GM12878 (cell line): ENCODE results near the gene EIF1AX. TPM values are rescaled to one million over a fixed set of nuclear protein-coding genes. Genes with fewer than 3 reads are reported as not detected.

Experiments
- ATAC-seq: fragments of 200-7000 bp; cut with Tn5 transposase; 3 replicates; pipeline ENCODE4 v1.9.1; 2020; ENCODE audit warnings: mild to moderate bottlenecking, moderate library complexity
- BruUV-seq: library from RNA; stranded (reverse); fragments of 400-500 nt; replicated peaks from 2 replicates; lab custom pipeline; 2021; lab: Mats Ljungman, UMichigan
- CTCF ChIA-PET: fragments of 300-600 bp; sonication (Branson Sonifier 250); formaldehyde crosslinking; extraction: SDS; loops from one replicate; lab custom pipeline; 2021; ENCODE audit warnings: inconsistent platforms; lab: Yijun Ruan, JAX
- POLR2A ChIA-PET: fragments of 350-600 bp; formaldehyde crosslinking; extraction: SDS; loops from one replicate; lab custom pipeline; 2021; ENCODE audit warnings: inconsistent platforms; lab: Charles Lee
- RAD21 ChIA-PET: fragments of 300-600 bp; sonication (Branson Sonifier 250); formaldehyde crosslinking; loops from one replicate; lab custom pipeline; 2023; ENCODE audit warnings: antibody characterized with exemption; ENCODE audit not compliant: unreplicated experiment; lab: Charles Lee
- SMC1A ChIA-PET: fragments of 300-600 bp; sonication (Branson Sonifier 250); formaldehyde crosslinking; loops from one replicate; lab custom pipeline; 2023; ENCODE audit not compliant: unreplicated experiment, uncharacterized antibody; lab: Charles Lee
- DNase-seq: peaks from one replicate; pipeline ENCODE4 v3.0.0-alpha.2; 2011; ENCODE audit warnings: low read depth, low spot score
- FAIRE-seq: peaks from 3 replicates; lab custom pipeline; 2011; peaks lifted over from hg19 to GRCh38; lab: Jason Lieb, UNC
- H2AFZ ChIP-seq: 2 replicates; pipeline ENCODE4 v1.6.0; 2011; ENCODE audit warnings: low read depth, low read length, control low read depth; ENCODE audit not compliant: control insufficient read depth
- H3K27ac ChIP-seq: 2 replicates; pipeline ENCODE4 v1.5.1; 2011; ENCODE audit warnings: control low read depth; ENCODE audit not compliant: control insufficient read depth, insufficient read depth
- H3K27me3 ChIP-seq, 2 experiments: replicated peaks in 1 of 2; 2 replicates each; pipeline versions ENCODE4 v1.6.0 to v1.6.1; 2011; ENCODE audit warnings: low read length in 1 of 2; ENCODE audit not compliant: control insufficient read depth in 2 of 2, insufficient read depth in 2 of 2
- H3K36me3 ChIP-seq, 2 experiments: 2 replicates each; pipeline ENCODE4 v1.5.1; 2011; ENCODE audit warnings: low read length in 1 of 2; ENCODE audit not compliant: control insufficient read depth in 2 of 2, insufficient read depth in 2 of 2
- H3K4me1 ChIP-seq: 2 replicates; pipeline ENCODE4 v1.6.1; 2011; ENCODE audit warnings: mild to moderate bottlenecking, low read length, moderate library complexity, mixed read lengths; ENCODE audit not compliant: control insufficient read depth, insufficient read depth
- H3K4me2 ChIP-seq: 2 replicates; pipeline ENCODE4 v1.6.0; 2011; ENCODE audit warnings: control low read depth; ENCODE audit not compliant: control insufficient read depth, insufficient read depth
- H3K4me3 ChIP-seq: fragments of 200-600 bp; sonication (generic); 2 replicates; pipeline ENCODE4 v1.5.1; 2016
- H3K79me2 ChIP-seq: 2 replicates; pipeline ENCODE4 v1.6.0; 2011; ENCODE audit warnings: low read length; ENCODE audit not compliant: control insufficient read depth, insufficient read depth
- H3K9ac ChIP-seq: 2 replicates; pipeline ENCODE4 v1.8.0; 2011; ENCODE audit warnings: low read length, control low read depth, mixed read lengths; ENCODE audit not compliant: control insufficient read depth, insufficient read depth
- H3K9me3 ChIP-seq: replicated peaks from 3 replicates; pipeline ENCODE4 v1.5.1; 2011; ENCODE audit warnings: mild to moderate bottlenecking, low read length; ENCODE audit not compliant: control insufficient read depth, insufficient read depth
- H4K20me1 ChIP-seq: 2 replicates; pipeline ENCODE4 v1.6.0; 2011; ENCODE audit not compliant: control insufficient read depth, insufficient read depth
- DPF2 ChIP-seq: fragments of 450-650 bp; IDR thresholded peaks from 2 replicates; pipeline ENCODE4 v1.6.1; 2017; ENCODE audit warnings: mild to moderate bottlenecking
- EGR1 ChIP-seq, 2 experiments: IDR thresholded peaks; 1 replicate in 1 of 2; 2 replicates in 1 of 2; pipeline ENCODE4 v1.6.1; 2011 to 2012; ENCODE audit warnings: low read depth in 2 of 2, low read length in 2 of 2, borderline replicate concordance in 1 of 2, mild to moderate bottlenecking in 1 of 2, moderate library complexity in 1 of 2
- FOXM1 ChIP-seq: IDR thresholded peaks from 2 replicates; pipeline ENCODE4 v1.6.1; 2012; ENCODE audit warnings: low read depth, mild to moderate bottlenecking, inconsistent platforms, low read length, moderate library complexity
- HSF1 ChIP-seq: fragments of 150-350 bp; IDR thresholded peaks from 2 replicates; pipeline ENCODE4 v1.6.1; 2014; ENCODE audit warnings: mild to moderate bottlenecking, low read depth, low read length
- NFIC ChIP-seq: IDR thresholded peaks from 2 replicates; pipeline ENCODE4 v1.6.1; 2012; ENCODE audit warnings: low read depth, mild to moderate bottlenecking, inconsistent platforms, low read length, moderate library complexity
- PML ChIP-seq: IDR thresholded peaks from 2 replicates; pipeline ENCODE4 v1.6.1; 2012; ENCODE audit warnings: low read length, inconsistent platforms
- SIN3A ChIP-seq: IDR thresholded peaks from 2 replicates; pipeline ENCODE4 v1.6.1; 2012; ENCODE audit warnings: low read depth, low read length, improper control_type of control experiment
- SP1 ChIP-seq: IDR thresholded peaks from one replicate; pipeline ENCODE4 v1.6.1; 2011; ENCODE audit warnings: low read depth, low read length
- TARDBP ChIP-seq: IDR thresholded peaks from 2 replicates; pipeline ENCODE4 v1.6.1; 2016; ENCODE audit warnings: borderline replicate concordance
- USF1 ChIP-seq: IDR thresholded peaks from 2 replicates; pipeline ENCODE4 v1.6.1; 2011; ENCODE audit warnings: borderline replicate concordance, low read depth, mild to moderate bottlenecking, moderate library complexity, mixed read lengths, low read length; ENCODE audit not compliant: insufficient read depth; ENCODE audit errors: extremely low read length
- USF2 ChIP-seq: IDR thresholded peaks from 2 replicates; pipeline ENCODE4 v1.6.1; 2011; ENCODE audit warnings: low read depth, low read length, improper control_type of control experiment, borderline replicate concordance
- WGBS: methylation state at CpG from one replicate; pipeline ENCODE4 v1.1.6; 2016; ENCODE audit warnings: low lambda C conversion rate; ENCODE audit not compliant: insufficient replicate concordance, insufficient coverage; ENCODE audit errors: missing lambda C conversion rate; 5-methylcytosine and 5-hydroxymethylcytosine counted together
- in situ Hi-C: fragments of 300-500 bp; cut with MboI; formaldehyde crosslinking; loops from 9 replicates; pipeline ENCODE4 v1.14.3; 2018; ENCODE audit warnings: mixed read lengths
- intact Hi-C: fragments of 100-400 bp; cut with micrococcal nuclease; formaldehyde crosslinking; loops from one replicate; pipeline ENCODE4 v1.14.2; 2022; ENCODE audit not compliant: unreplicated experiment
- polyA plus RNA-seq, 11 experiments: library from polyadenylated mRNA; depleted of rRNA in 4 of 11; unstranded in 6 of 11; stranded (reverse) in 5 of 11; fragments of >200 nt; fragmentation: Nextera tagmentation in 4 of 11; fragmentation: Illumina TruSeq in 1 of 11; extraction: Ambion mirVana in 4 of 11; extraction: Trizol in 1 of 11; gene quantifications; 1 replicate in 1 of 11; 2 replicates in 10 of 11; pipeline versions ENCODE4 v1.2.1 to v1.2.3, GENCODE V29; 2011 to 2016; ENCODE audit warnings: inconsistent platforms in 2 of 11, missing spikeins in 2 of 11, low read depth in 1 of 11
- total RNA-seq, 4 experiments: library from RNA; depleted of rRNA in 3 of 4; stranded (reverse); fragments of >200 nt in 3 of 4; fragmentation: Illumina TruSeq in 1 of 4; extraction: Trizol in 1 of 4; gene quantifications; 2 replicates each; pipeline versions ENCODE4 v1.2.1 to v1.2.3, GENCODE V29; 2013 to 2021

Gene EIF1AX
- total and polyA plus RNA-seq, 10 of the 15 experiments (the other 5 are each of a cell fraction or from before 2014, with no cell fraction given): 51.2 to 251 (median 86.6) TPM

GRCh38 chrX:20173313-20173712, 31.7 kb upstream of the EIF1AX start:
- ATAC-seq: no peak
- 74% methylated on average over 2 of the region's 2 CpGs for WGBS
- intact Hi-C loops: no loop called here
- Histone ChIP-seq H3K9ac (no peak overlapping the region), H3K79me2 (no peaks in the 10 kb centered on the region)
- TF ChIP-seq SP1 (no peak), USF2 (no peak), EGR1 (IDR thresholded peaks at IDR 0.05; ENCODE audit: borderline replicate concordance in 1 of 2, low read depth in 2 of 2, low read length in 2 of 2) (no peak), SIN3A (no peak), HSF1 (no peak), NFIC (no peak), TARDBP (no peak), USF1 (no peak), DPF2 (no peak), PML (no peak), FOXM1 (no peak)
- TF ChIP-seq, all 136 proteins: peak for 0
- H3K36me3 ChIP-seq: peaks cover 0 to 13% of the 10 kb centered on the region in 2 experiments; a peak in 3 of 4 replicates
- BruUV-seq: no TSS peak
- ChIA-PET RAD21 (no interaction called here), CTCF (interaction anchor here (0.6 kb wide), 1 partner anchor 83 kb away, joined by 3 read pairs; no protein-coding TSS in a partner anchor), SMC1A (interaction anchor here (1.2 kb wide), 1 partner anchor 28 kb away, joined by 3 read pairs; no protein-coding TSS in a partner anchor), POLR2A (no interaction called here)
- no peaks in the 10 kb centered on the region for H3K9me3 ChIP-seq
- FAIRE-seq (no peak), DNase-seq (no peak)
- in situ Hi-C loops: no loop called here
- no peaks in the 10 kb centered on the region for H3K4me1 ChIP-seq
- no peaks in the 10 kb centered on the region for H3K27me3 ChIP-seq
- H3K4me2 ChIP-seq: no peak overlapping the region
- H4K20me1 ChIP-seq: no peaks in the 10 kb centered on the region
- H3K27ac ChIP-seq: no peak overlapping the region
- no peak overlapping the region for H2AFZ ChIP-seq
- no peak overlapping the region for H3K4me3 ChIP-seq
